HK-2 (cell line): ENCODE measurements around the gene TTC39B.

Experiments used
- DNase-seq: peaks from one replicate; pipeline ENCODE4 v3.0.0-alpha.2; 2018; ENCODE audit not compliant: unreplicated experiment

Gene TTC39B

GRCh38 chr9:15225564-15226126 is 81.4 kb downstream of the TTC39B start:
- no peak for DNase-seq

GRCh38 chr9:15222313-15222712 is 84.7 kb downstream of the TTC39B start:
- no peak for DNase-seq

- no peak for DNase-seq
Measured at GRCh38 chr9:15221746-15222145, 85.3 kb downstream of the TTC39B start.

DNA sequence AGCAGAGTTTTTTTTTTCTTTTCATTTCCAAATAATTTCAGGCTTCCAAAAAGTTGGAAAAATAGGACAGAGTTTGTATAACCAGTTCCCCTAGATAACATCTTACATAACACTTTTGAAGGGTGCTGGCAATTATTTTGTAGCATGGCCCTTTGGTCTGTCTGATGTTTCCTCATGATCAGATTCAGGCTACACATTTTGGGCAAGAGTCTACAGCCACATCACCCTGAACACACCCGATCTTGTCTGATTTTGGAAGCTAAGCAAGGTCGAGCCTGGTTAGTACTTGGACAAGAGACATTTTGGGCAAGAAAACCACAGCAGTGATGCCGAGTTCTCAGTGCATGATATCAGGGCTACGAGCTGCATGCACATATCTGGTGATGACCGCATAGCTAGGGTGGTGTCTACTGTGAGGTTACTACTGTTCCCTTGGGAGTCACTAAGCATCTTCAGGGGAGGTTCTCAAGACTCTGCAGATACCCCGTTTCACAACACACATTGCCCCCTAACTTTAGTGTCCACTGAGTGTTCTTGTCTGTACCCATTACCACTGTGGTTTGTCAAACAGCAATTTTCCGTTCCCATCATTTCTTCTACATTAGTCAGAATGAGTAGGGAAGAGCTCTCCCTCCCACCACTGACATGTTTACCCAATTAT is 86.2 kb downstream of the TTC39B start:
- no peak for DNase-seq

- no peak for DNase-seq
Measured at GRCh38 chr9:15219546-15219945, 87.5 kb downstream of the TTC39B start.

DNA sequence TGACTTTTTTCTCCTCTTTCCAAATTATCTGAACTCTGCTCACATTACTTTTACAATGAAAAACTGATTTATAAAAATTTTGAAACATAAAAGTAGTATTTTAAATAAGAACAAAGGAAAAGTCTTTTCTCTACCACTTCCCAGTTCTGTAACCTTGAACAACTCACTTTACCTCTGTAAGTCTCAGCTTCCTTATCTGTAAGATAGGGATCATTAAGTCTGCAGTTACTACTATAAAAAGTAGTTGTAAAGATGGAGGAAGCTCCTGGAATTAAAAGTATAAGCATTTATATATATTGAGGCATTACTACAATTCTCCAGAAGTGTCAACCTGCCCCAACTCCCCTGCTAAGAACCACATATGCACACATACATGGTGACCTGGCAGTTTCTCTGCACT is 88.0 kb downstream of the TTC39B start:
- DNase-seq, result no peak

- DNase-seq, result no peak
Measured at GRCh38 chr9:15213249-15213648, 93.8 kb downstream of the TTC39B start.

DNA sequence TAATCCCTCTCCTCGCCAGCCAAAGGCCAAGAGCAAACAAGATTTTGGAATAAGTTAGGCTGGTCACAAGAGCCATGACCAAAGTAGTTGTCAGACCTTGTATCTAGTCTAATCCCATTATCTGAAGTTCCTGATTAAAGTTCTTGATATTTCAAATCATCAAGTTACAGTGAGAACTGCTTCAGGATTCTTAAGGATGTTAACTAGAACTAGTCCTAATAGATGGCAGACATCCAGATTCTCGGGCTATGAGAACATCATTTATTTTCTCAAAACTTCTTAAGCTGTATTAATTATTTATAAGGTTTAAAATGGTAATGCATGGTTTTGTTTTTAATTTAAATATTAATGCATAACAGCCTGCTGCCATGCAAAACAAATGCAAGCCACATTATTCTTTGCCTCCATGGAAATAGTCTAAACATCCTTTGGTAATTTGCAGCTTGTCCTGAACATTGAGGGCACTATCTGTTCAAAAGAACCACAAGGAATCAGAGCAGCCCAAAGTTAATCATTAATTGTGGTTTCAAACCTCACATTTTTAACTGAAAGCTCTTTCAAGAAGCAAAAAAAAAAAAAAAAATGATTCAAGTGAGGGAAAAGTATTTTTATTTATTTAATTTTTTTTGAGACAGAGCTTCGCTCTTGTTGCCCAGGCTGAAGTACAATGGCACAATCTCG is 95.1 kb downstream of the TTC39B start:
- no peak for DNase-seq

DNA sequence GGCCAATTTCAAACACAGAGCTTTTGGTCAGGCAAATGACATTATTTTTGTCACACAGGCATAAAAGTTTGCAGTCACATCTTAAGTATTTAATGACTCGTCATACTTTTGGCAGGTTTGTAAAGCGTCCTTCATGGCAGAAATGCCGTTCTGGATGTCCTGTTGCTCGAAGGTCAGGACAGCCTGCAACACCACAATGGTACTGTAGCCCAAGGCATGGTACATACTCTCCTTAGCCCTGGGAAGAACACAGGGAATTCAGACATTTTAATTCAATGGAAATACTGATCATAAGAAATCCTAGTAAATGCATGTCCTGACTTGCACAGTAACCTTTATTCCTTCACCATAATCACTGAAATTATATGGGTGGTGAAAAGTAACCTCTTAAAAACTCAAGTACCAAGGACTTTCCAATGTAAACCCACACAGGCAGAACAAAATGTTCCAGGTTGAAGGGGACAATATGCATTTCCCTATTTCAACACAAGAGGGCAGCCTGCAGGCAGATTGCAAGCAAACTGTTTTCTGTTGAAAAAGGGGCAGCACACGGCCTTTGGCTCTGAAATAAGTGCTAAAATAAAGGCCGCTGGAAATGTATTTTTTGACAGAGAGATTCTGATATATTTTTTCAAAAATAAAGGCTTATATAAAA is 95.7 kb downstream of the TTC39B start:
- peak; percentile 20 for DNase-seq

- DNase-seq, result no peak
Measured at GRCh38 chr9:15206903-15207696, 99.9 kb downstream of the TTC39B start.

DNA sequence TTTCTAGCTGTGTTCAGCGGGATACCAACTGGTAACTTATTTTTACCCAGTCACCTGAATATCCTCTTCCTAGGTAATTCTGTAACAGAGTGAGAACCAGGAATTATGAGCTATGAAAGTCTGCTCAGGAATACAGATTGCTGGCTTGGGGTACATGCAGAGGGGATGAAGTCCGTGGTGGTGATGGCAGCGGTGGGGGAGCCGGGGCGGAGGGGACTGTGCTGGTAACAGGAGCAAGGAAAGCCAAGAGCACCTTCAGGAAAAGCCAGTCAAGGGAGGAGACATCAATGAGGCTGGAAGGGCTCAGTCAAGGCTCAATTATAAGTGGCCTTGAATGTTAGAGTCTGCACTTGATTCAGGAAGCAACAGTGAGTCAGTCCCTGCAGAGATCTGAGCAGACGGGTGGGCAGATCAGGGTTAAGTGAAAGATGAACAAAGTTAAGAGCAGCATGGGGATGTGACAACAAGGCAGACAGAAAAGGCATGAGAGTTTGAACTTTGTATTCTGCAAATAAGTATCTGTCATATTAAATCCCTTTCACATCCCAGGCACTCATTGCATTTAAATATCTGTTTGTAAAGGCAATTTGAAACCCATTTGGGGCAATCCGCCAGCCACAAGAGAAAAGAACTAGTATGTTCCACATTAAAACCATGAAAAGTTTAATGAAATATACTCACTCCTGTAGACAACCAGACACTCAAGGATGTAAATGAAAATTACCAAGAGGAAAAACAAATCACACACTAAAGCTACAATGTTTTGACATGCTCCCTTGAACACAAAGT is 101.2 kb downstream of the TTC39B start:
- no peak for DNase-seq

DNA sequence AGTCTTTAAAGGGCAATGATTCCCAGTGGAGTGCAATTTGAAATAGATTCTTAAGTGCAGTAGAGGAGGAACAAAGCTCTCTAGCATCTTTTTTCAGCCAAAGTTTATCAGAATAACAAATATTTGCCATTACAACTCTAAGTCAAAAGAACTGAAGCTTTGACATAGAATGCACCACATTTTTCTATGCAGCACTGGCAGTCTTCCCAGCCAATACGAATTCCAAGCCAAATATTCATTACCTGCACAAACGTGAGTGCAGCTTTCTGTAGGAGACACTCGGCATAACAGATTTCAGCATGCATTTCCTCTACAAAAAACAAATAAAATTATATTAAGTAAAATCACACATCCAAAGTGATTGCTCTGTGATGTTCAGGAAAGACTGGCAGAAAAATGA is 103.4 kb downstream of the TTC39B start:
- DNase-seq, result no peak

- DNase-seq, result no peak
Measured at GRCh38 chr9:15200111-15200510, 106.9 kb downstream of the TTC39B start.

GRCh38 chr9:15192856-15193255 is 114.2 kb downstream of the TTC39B start:
- no peak for DNase-seq

DNA sequence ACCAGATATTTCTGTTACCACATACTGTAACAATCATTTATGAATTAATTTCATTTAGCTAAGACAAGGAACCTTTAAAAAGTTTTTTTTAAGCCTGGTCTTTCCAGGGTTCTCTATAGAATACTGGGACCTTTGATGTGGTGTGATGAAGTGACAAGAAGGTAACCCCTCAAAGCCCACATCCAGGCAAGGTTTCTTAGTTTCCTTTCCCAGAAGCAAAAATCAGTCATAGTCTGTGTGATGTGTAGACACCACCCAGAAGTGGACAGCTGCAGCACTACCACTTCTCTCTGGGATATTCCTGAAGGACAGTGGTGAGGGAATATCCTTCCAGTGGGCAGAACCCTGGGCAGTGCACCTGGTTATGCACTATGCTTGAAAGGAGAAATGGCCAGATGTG is 115.6 kb downstream of the TTC39B start:
- no peak for DNase-seq

GRCh38 chr9:15189481-15189880 is 117.5 kb downstream of the TTC39B start:
- no peak for DNase-seq

DNA sequence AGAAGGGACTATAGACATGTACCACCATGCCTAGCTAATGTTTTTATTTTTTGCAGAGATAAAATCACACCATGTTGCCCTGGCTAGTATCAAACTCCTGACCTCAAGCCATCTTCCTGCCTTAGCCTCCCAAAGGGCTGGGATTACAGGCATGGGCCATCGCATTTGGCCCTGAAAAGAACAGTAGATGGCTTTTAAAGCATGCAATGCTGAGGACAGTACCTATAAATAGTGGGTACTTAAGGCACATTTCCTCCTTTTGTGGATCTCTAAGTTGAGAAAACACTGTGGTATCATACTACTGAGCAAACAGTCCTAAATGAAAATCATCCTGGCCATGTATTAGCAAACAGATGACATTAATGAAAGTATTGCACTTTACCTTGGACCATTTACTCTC is 119.4 kb downstream of the TTC39B start:
- no peak for DNase-seq

- no peak for DNase-seq
Measured at GRCh38 chr9:15182730-15183129, 124.3 kb downstream of the TTC39B start.

DNA sequence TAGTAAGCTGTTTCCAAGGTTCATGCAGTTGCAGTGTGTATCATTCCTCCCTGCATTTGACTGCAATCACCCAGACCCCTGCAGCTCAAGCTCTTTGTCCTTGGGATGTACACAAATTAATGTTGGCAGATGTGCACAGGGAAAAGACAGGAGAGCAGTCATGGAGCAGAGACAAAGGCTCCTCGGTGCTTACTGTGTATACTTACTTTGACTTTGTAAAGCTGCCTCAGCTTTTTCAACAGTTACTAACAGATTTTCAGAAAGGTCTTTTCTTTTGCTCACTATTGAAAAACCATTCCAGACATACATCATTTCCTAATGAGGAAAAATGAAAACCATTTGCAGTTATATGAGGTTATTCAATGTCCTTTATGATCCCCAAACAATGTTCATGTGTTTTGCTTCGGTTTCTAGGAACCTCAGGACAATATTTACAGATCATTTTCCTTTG is 124.9 kb downstream of the TTC39B start:
- no peak for DNase-seq

DNA sequence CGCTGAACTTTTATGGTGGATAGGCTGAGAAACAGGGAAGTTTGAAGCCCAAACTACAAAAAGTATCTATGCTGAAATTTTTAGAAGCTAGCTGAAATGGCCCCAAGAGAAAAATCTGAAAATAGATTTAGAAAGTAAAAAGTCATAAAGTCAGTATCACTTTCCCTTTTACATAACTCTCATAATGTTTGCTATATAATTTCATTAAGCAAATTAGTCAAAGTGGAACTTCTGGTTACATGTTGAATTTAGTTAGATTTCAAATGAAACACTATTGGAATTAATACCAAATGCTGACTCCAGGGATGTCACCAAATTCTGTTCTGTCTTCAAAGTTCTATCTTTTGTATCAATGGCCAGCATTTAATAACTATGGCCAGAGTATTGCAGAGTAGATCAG is 126.9 kb downstream of the TTC39B start:
- DNase-seq, result no peak

DNA sequence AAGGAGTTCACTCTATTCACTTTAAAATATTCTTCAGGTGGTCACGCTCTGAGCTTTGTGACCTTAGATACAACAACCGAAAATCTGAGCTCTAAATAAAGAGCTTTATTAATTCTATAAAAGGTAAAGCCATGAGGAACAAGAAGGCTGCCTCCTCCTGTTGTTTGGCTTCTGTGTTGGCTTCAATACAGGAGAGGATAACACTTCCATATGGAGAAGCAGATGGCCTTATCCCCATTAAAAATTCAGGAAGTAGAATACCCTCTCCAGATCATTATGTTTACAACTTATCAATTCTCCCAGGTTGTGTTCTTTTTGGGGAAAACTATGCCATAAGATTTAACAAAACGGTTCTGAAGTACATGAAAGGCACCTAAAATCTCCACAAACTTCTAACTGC is 128.4 kb downstream of the TTC39B start:
- DNase-seq, result no peak
